ENCODE measurements around the gene SSC5D.

Gene SSC5D

GRCh38 chr19:55502197-55502952 is 14.1 kb downstream of the SSC5D start:
- peak overlapping the region; percentile 57 for H3K4me2 ChIP-seq (ENCODE audit: low read depth, low read length, poor library complexity, severe bottlenecking)
- no peaks in the 10 kb centered on the region for H4K20me1 ChIP-seq (ENCODE audit: insufficient read depth, low read length, poor library complexity, severe bottlenecking)
- H3K9me2 ChIP-seq (replicated peaks; ENCODE audit: low read depth, low read length) = no peaks in the 10 kb centered on the region
- H3K4me3 ChIP-seq (ENCODE audit: low read length, poor library complexity, severe bottlenecking) = peak overlapping the region; percentile 20
- H3K36me3 ChIP-seq (ENCODE audit: insufficient read depth, low read length) = no peaks in the 10 kb centered on the region
- peaks cover 25% of the 10 kb centered on the region for H3K4me1 ChIP-seq (ENCODE audit: insufficient read depth, low read length, poor library complexity, severe bottlenecking)
- H3K79me2 ChIP-seq (ENCODE audit: insufficient read depth, low read length) = peaks cover 25% of the 10 kb centered on the region
- H3F3A ChIP-seq (ENCODE audit: low read depth) = no peaks in the 10 kb centered on the region
- no peak overlapping the region for H2AFZ ChIP-seq (ENCODE audit: low read length)
- no peaks in the 10 kb centered on the region for H3K9me3 ChIP-seq (ENCODE audit: insufficient read depth, low read depth, low read length)
- H3K27me3 ChIP-seq (ENCODE audit: insufficient read depth, low read length, poor library complexity, severe bottlenecking) = no peaks in the 10 kb centered on the region
- TF ChIP-seq EZH2phosphoT487 (IDR thresholded peaks at IDR 0.05; ENCODE audit: borderline replicate concordance) = no peak
- TF ChIP-seq, protein P1, sequence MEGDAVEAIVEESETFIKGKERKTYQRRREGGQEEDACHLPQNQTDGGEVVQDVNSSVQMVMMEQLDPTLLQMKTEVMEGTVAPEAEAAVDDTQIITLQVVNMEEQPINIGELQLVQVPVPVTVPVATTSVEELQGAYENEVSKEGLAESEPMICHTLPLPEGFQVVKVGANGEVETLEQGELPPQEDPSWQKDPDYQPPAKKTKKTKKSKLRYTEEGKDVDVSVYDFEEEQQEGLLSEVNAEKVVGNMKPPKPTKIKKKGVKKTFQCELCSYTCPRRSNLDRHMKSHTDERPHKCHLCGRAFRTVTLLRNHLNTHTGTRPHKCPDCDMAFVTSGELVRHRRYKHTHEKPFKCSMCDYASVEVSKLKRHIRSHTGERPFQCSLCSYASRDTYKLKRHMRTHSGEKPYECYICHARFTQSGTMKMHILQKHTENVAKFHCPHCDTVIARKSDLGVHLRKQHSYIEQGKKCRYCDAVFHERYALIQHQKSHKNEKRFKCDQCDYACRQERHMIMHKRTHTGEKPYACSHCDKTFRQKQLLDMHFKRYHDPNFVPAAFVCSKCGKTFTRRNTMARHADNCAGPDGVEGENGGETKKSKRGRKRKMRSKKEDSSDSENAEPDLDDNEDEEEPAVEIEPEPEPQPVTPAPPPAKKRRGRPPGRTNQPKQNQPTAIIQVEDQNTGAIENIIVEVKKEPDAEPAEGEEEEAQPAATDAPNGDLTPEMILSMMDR (conservative IDR thresholded peaks at IDR 0.05; ENCODE audit: low read length) = no peak
- peak overlapping the region; percentile 20 for H3K9ac ChIP-seq (ENCODE audit: low read depth, low read length, poor library complexity, severe bottlenecking)

GRCh38 chr19:55503157-55503501 is 14.9 kb downstream of the SSC5D start:
- no peaks in the 10 kb centered on the region for H4K20me1 ChIP-seq (ENCODE audit: insufficient read depth, low read length, poor library complexity, severe bottlenecking)
- H3F3A ChIP-seq (ENCODE audit: low read depth) = no peaks in the 10 kb centered on the region
- peak overlapping the region; percentile 69 for H3K4me3 ChIP-seq (ENCODE audit: low read length, poor library complexity, severe bottlenecking)
- no peaks in the 10 kb centered on the region for H3K36me3 ChIP-seq (ENCODE audit: insufficient read depth, low read length)
- peak overlapping the region; percentile 86 for H2AFZ ChIP-seq (ENCODE audit: low read length)
- H3K9me3 ChIP-seq (ENCODE audit: insufficient read depth, low read depth, low read length) = no peaks in the 10 kb centered on the region
- H3K79me2 ChIP-seq (ENCODE audit: insufficient read depth, low read length) = peaks cover 25% of the 10 kb centered on the region
- peaks cover 25% of the 10 kb centered on the region for H3K4me1 ChIP-seq (ENCODE audit: insufficient read depth, low read length, poor library complexity, severe bottlenecking)
- TF ChIP-seq, protein P1 (conservative IDR thresholded peaks at IDR 0.05; ENCODE audit: low read length) = no peak
- no peak for TF ChIP-seq EZH2phosphoT487 (IDR thresholded peaks at IDR 0.05; ENCODE audit: borderline replicate concordance)
- H3K9me2 ChIP-seq (replicated peaks; ENCODE audit: low read depth, low read length) = no peaks in the 10 kb centered on the region
- H3K9ac ChIP-seq (ENCODE audit: low read depth, low read length, poor library complexity, severe bottlenecking) = peak overlapping the region; percentile 77
- H3K4me2 ChIP-seq (ENCODE audit: low read depth, low read length, poor library complexity, severe bottlenecking) = peak overlapping the region; percentile 75
- no peaks in the 10 kb centered on the region for H3K27me3 ChIP-seq (ENCODE audit: insufficient read depth, low read length, poor library complexity, severe bottlenecking)

DNA sequence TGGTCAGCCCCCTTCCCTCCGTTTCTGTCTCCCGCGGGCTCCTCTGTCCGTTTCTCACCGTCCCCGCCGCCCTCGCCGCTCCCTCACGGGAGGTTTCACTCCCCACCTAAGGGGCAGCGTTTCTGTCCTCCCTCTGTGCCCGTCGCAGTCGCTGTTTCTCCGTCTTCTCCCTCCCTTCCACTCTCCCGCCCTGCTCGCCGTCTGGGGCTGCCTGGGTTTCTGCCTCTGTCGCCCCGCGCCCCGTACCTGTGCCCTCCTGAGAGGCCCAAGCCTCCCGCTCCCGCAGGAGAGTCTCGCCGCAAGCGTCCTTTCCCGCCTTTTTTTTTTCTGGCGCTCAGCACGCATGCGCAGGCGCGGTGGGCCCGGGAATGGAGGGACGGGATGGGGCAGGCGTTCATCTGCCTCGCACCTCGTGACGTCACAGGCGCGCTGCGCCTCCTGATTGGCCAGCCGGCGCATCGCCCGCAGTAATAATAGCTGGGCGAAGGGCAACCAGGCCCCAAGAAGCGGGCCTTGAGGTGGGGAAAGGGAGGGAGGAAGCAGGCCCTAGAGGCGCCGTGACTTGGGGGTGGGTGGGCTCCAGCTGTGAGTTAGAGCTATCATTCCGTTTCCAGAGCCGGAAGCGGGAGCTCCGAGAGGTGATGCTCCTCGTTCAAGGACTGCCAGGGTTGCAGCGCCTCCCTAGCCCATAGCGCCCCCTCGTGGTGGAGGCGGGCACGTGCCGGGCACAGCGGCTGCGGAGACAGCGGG is 15.4 kb downstream of the SSC5D start:
- Histone ChIP-seq H3K4me3 (ENCODE audit: low read length, poor library complexity, severe bottlenecking) (peak overlapping the region; percentile 69), H2AFZ (ENCODE audit: low read length) (peak overlapping the region; percentile 86), H3K9ac (ENCODE audit: low read depth, low read length, poor library complexity, severe bottlenecking) (peak overlapping the region; percentile 77), H3K79me2 (ENCODE audit: insufficient read depth, low read length) (peaks cover 25% of the 10 kb centered on the region), H4K20me1 (ENCODE audit: insufficient read depth, low read length, poor library complexity, severe bottlenecking) (no peaks in the 10 kb centered on the region), H3K27me3 (ENCODE audit: insufficient read depth, low read length, poor library complexity, severe bottlenecking) (no peaks in the 10 kb centered on the region), H3K4me2 (ENCODE audit: low read depth, low read length, poor library complexity, severe bottlenecking) (peak overlapping the region; percentile 75), H3K4me1 (ENCODE audit: insufficient read depth, low read length, poor library complexity, severe bottlenecking) (peaks cover 25% of the 10 kb centered on the region), H3K9me2 (replicated peaks; ENCODE audit: low read depth, low read length) (no peaks in the 10 kb centered on the region), H3F3A (ENCODE audit: low read depth) (no peaks in the 10 kb centered on the region), H3K36me3 (ENCODE audit: insufficient read depth, low read length) (no peaks in the 10 kb centered on the region), H3K9me3 (ENCODE audit: insufficient read depth, low read depth, low read length) (no peaks in the 10 kb centered on the region)
- TF ChIP-seq, protein P1 (conservative IDR thresholded peaks at IDR 0.05; ENCODE audit: low read length) = peak; percentile 94
- no peak for TF ChIP-seq EZH2phosphoT487 (IDR thresholded peaks at IDR 0.05; ENCODE audit: borderline replicate concordance)

Measured in Loucy (cell line).